HUES64 (cell line): ENCODE measurements around the gene ELMO3.

Source experiments
- H3K27ac ChIP-seq: 2 replicates; pipeline ENCODE4 v1.7.0; 2013; ENCODE audit warnings: low read depth, low read length, inconsistent platforms
- H3K27me3 ChIP-seq: 2 replicates; pipeline ENCODE4 v1.6.1; 2013; ENCODE audit warnings: mild to moderate bottlenecking, low read length; ENCODE audit not compliant: insufficient read depth
- H3K36me3 ChIP-seq: 2 replicates; pipeline ENCODE4 v1.6.1; 2013; ENCODE audit warnings: mild to moderate bottlenecking, low read length; ENCODE audit not compliant: insufficient read depth
- H3K4me1 ChIP-seq: 2 replicates; pipeline ENCODE4 v1.6.1; 2013; ENCODE audit warnings: mild to moderate bottlenecking, low read length, moderate library complexity; ENCODE audit not compliant: insufficient read depth
- H3K4me3 ChIP-seq: 2 replicates; pipeline ENCODE4 v1.5.1; 2013; ENCODE audit warnings: mild to moderate bottlenecking, low read length, moderate library complexity
- H3K9ac ChIP-seq: 2 replicates; pipeline ENCODE4 v1.6.1; 2013; ENCODE audit warnings: mild to moderate bottlenecking, low read depth, low read length
- H3K9me3 ChIP-seq: 2 replicates; pipeline ENCODE4 v1.6.1; 2013; ENCODE audit warnings: low read depth, low read length; ENCODE audit not compliant: insufficient read depth
- WGBS: fragments of 150-250, 120-280 bp; methylation state at CpG from one replicate; pipeline ENCODE4 v1.1.7; 2013; ENCODE audit warnings: missing lambda C conversion rate; 5-methylcytosine and 5-hydroxymethylcytosine counted together

ELMO3 gene

GRCh38 chr16:67247192-67248072 lies 48.5 kb downstream of the ELMO3 start, which contains the start of gene FHOD1:
Gene FHOD1 (minus strand): TSS chr16:67247481. CDS start chr16:67247410, 71 bp downstream.
- peak within 1 kb of the TSS; percentile 93 for H3K4me3 ChIP-seq
- under 1% methylated on average over 60 of the region's 60 CpGs for WGBS
- peaks cover 33% of the 10 kb centered on the region for H3K4me1 ChIP-seq
- H3K27me3 ChIP-seq = peaks cover 35% of the 10 kb centered on the region
- H3K9me3 ChIP-seq = no peaks in the 10 kb centered on the region
- H3K27ac ChIP-seq = peak within 1 kb of the TSS; percentile 93
- H3K9ac ChIP-seq = peak within 1 kb of the TSS; percentile 84
- no peaks in the 10 kb centered on the region for H3K36me3 ChIP-seq

GRCh38 chr16:67248073-67248400 lies 49.1 kb downstream of the ELMO3 start:
- Histone ChIP-seq H3K27me3 (peaks cover 35% of the 10 kb centered on the region), H3K9ac (no peak overlapping the region), H3K9me3 (no peaks in the 10 kb centered on the region), H3K4me1 (peaks cover 33% of the 10 kb centered on the region), H3K36me3 (no peaks in the 10 kb centered on the region), H3K4me3 (peak overlapping the region; percentile 93), H3K27ac (no peak overlapping the region)
- WGBS = 9% methylated on average over 7 of the region's 7 CpGs

GRCh38 chr16:67248401-67249177 lies 49.7 kb downstream of the ELMO3 start, which contains the start of gene SLC9A5:
Gene SLC9A5 (plus strand): TSS chr16:67248979. CDS start chr16:67249015, 36 bp downstream.
- H3K9ac ChIP-seq = peak within 1 kb of the TSS; percentile 66
- H3K4me3 ChIP-seq = peak within 1 kb of the TSS; percentile 93
- H3K27ac ChIP-seq = no peak within 1 kb of the TSS
- peaks cover 35% of the 10 kb centered on the region for H3K27me3 ChIP-seq
- H3K9me3 ChIP-seq = no peaks in the 10 kb centered on the region
- H3K36me3 ChIP-seq = no peaks in the 10 kb centered on the region
- under 1% methylated on average over 75 of the region's 75 CpGs for WGBS
- peaks cover 33% of the 10 kb centered on the region for H3K4me1 ChIP-seq

- 14% methylated on average over 21 of the region's 22 CpGs for WGBS
- H3K4me1 ChIP-seq = peaks cover 28% of the 10 kb centered on the region
- no peak overlapping the region for H3K27ac ChIP-seq
- no peaks in the 10 kb centered on the region for H3K9me3 ChIP-seq
- H3K27me3 ChIP-seq = peaks cover 35% of the 10 kb centered on the region
- H3K9ac ChIP-seq = peak overlapping the region; percentile 66
- H3K4me3 ChIP-seq = peak overlapping the region; percentile 93
- H3K36me3 ChIP-seq = no peaks in the 10 kb centered on the region
These were observed 50.5 kb downstream of the ELMO3 start for GRCh38 chr16:67249178-67250044.

- Histone ChIP-seq H3K36me3 (peaks cover under 1% of the 10 kb centered on the region; the same call in 1 of the 2 replicates), H3K9ac (no peak overlapping the region), H3K4me3 (0 out of 2 replicates have a peak overlapping the region, but pooled peaks have one; percentile 93), H3K27ac (no peak overlapping the region), H3K27me3 (peaks cover 35% of the 10 kb centered on the region), H3K4me1 (peaks cover 23% of the 10 kb centered on the region), H3K9me3 (no peaks in the 10 kb centered on the region)
- 88% methylated on average over 3 of the region's 4 CpGs for WGBS
These were observed 51.1 kb downstream of the ELMO3 start for GRCh38 chr16:67250045-67250327.

GRCh38 chr16:67252609-67253497 lies 53.9 kb downstream of the ELMO3 start:
- Histone ChIP-seq H3K27me3 (peaks cover 32% of the 10 kb centered on the region), H3K4me3 (no peak overlapping the region), H3K4me1 (peaks cover 11% of the 10 kb centered on the region), H3K36me3 (peaks cover 3% of the 10 kb centered on the region; the same call in 1 of the 2 replicates), H3K9ac (no peak overlapping the region), H3K27ac (no peak overlapping the region), H3K9me3 (no peaks in the 10 kb centered on the region)
- WGBS = 88% methylated on average over 4 of the region's 4 CpGs
